ENCODE results near the gene STK39. TPM values are rescaled to one million over a fixed set of nuclear protein-coding genes. Genes with fewer than 3 reads are reported as not detected.

Gene STK39
- total RNA-seq, 2 experiments from 2014 or later, result 7.9 to 9.5 TPM

DNA sequence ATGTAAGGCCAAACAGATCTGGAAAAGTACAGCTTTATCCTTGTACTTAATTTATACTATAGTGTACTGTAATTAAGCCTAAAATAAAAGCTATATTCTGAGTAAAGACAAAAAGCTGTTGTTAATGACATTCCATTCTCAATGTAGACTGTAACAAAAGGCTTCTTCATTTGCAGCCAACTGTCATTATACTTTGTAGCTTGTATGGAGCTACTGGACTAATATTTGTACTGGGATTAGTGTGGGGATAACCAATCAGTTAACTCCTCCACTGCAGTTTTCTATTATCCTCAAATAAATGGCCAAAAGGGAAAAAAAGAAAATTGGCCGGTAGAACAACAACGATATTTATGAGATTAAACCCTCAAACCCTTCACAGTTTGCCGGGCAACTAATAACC is 66.5 kb downstream of the STK39 start:
- CTCF ChIA-PET, result interaction anchor here (0.8 kb wide), 1 partner anchor 8 kb away, joined by 3 read pairs; no protein-coding TSS in a partner anchor
- Histone ChIP-seq H3K9me3 (ENCODE audit: control insufficient read depth in 1 of 2, insufficient read depth in 1 of 2, low read length in 2 of 2) (no peaks in the 10 kb centered on the region), H3K27me3 (ENCODE audit: control insufficient read depth in 1 of 2, insufficient read depth in 2 of 2, low read length in 2 of 2) (no peaks in the 10 kb centered on the region), H3K27ac (ENCODE audit: low read depth in 1 of 2, low read length in 2 of 2) (no peak overlapping the region), H3K36me3 (ENCODE audit: insufficient read depth, low read length) (peaks cover 9% of the 10 kb centered on the region), H3K4me3 (ENCODE audit: low read length) (no peak overlapping the region), H3K4me1 (ENCODE audit: insufficient read depth, low read length) (peaks cover 3% of the 10 kb centered on the region)
- DNase-seq, result no peak
- H3K4me1 Mint-ChIP-seq (ENCODE audit: low read depth), result peaks cover 56% of the 10 kb centered on the region
- TF ChIP-seq, protein P1, sequence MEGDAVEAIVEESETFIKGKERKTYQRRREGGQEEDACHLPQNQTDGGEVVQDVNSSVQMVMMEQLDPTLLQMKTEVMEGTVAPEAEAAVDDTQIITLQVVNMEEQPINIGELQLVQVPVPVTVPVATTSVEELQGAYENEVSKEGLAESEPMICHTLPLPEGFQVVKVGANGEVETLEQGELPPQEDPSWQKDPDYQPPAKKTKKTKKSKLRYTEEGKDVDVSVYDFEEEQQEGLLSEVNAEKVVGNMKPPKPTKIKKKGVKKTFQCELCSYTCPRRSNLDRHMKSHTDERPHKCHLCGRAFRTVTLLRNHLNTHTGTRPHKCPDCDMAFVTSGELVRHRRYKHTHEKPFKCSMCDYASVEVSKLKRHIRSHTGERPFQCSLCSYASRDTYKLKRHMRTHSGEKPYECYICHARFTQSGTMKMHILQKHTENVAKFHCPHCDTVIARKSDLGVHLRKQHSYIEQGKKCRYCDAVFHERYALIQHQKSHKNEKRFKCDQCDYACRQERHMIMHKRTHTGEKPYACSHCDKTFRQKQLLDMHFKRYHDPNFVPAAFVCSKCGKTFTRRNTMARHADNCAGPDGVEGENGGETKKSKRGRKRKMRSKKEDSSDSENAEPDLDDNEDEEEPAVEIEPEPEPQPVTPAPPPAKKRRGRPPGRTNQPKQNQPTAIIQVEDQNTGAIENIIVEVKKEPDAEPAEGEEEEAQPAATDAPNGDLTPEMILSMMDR (IDR thresholded peaks at IDR 0.05), result no peak
- H3K36me3 Mint-ChIP-seq (ENCODE audit: low read depth), result peaks cover 25% of the 10 kb centered on the region
- no peak for ATAC-seq (ENCODE audit: poor library complexity)
- H3K4me3 Mint-ChIP-seq, result no peak overlapping the region
- no peak overlapping the region for H3K27ac Mint-ChIP-seq
- H3K27me3 Mint-ChIP-seq, result no peaks in the 10 kb centered on the region
- intact Hi-C loops (cut with DNase I, micrococcal nuclease), result no loop called here
- H3K9me3 Mint-ChIP-seq, result no peaks in the 10 kb centered on the region
- POLR2A ChIA-PET, result no interaction called here

DNA sequence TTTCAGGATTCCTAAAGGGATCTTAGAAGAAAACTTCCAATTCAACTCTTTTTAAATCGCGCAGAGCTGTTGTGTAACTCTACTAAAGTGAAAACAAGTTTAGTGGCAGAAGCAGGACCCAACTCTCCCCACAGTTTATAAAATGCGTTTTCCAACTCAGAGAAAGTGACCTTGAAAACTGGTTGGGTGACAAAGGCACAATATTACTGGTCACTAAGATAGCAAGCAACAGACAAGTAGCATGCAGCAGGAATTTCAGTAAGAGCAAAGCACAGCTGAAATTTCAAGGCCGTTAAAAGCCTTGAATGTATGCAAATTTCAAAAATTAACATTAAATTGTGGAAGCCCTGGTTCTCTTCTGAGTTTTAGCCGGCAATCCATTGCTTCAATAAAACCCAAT is 66.9 kb downstream of the STK39 start:
- H3K27me3 Mint-ChIP-seq, result no peaks in the 10 kb centered on the region
- H3K4me3 ChIP-seq (ENCODE audit: low read length), result no peak overlapping the region
- H3K4me1 ChIP-seq (ENCODE audit: insufficient read depth, low read length), result peaks cover 3% of the 10 kb centered on the region
- no peak for ATAC-seq (ENCODE audit: poor library complexity)
- CTCF ChIA-PET, result interaction anchor here (0.8 kb wide), 1 partner anchor 9 kb away, joined by 3 read pairs; no protein-coding TSS in a partner anchor
- H3K27ac Mint-ChIP-seq, result no peak overlapping the region
- peaks cover 25% of the 10 kb centered on the region for H3K36me3 Mint-ChIP-seq (ENCODE audit: low read depth)
- TF ChIP-seq, protein P1 (IDR thresholded peaks at IDR 0.05), result no peak
- POLR2A ChIA-PET, result no interaction called here
- H3K4me3 Mint-ChIP-seq, result no peak overlapping the region
- peaks cover 9% of the 10 kb centered on the region for H3K36me3 ChIP-seq (ENCODE audit: insufficient read depth, low read length)
- intact Hi-C loops (cut with DNase I, micrococcal nuclease), result no loop called here
- peaks cover 52% of the 10 kb centered on the region for H3K4me1 Mint-ChIP-seq (ENCODE audit: low read depth)
- no peaks in the 10 kb centered on the region for H3K9me3 Mint-ChIP-seq
- no peak for DNase-seq
- no peaks in the 10 kb centered on the region for H3K27me3 ChIP-seq (ENCODE audit: control insufficient read depth in 1 of 2, insufficient read depth in 2 of 2, low read length in 2 of 2)
- no peaks in the 10 kb centered on the region for H3K9me3 ChIP-seq (ENCODE audit: control insufficient read depth in 1 of 2, insufficient read depth in 1 of 2, low read length in 2 of 2)
- no peak overlapping the region for H3K27ac ChIP-seq (ENCODE audit: low read depth in 1 of 2, low read length in 2 of 2)

DNA sequence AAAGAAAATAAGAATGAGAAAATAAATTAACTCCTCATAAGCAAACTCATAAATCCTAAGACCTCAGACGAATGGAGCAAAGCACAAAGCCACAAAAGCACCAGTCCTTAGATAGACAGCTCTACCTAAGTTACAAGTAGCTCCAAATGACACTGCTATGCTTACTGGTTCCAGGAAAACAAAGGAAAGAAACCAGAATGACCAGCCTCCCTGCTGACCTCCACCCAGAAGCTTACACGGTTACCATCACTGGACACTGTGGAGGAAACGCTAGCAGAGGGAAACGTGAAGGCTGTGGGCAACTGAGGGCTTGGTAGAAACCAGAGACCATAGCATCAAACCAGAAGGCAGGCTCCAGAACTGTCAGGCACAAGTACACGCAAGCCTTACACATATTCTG is 67.8 kb downstream of the STK39 start:
- H3K27me3 Mint-ChIP-seq, result no peaks in the 10 kb centered on the region
- TF ChIP-seq, protein P1 (IDR thresholded peaks at IDR 0.05), result no peak
- peaks cover 50% of the 10 kb centered on the region for H3K4me1 Mint-ChIP-seq (ENCODE audit: low read depth)
- no peak for DNase-seq
- H3K4me3 ChIP-seq (ENCODE audit: low read length), result no peak overlapping the region
- peaks cover 30% of the 10 kb centered on the region for H3K36me3 Mint-ChIP-seq (ENCODE audit: low read depth)
- H3K9me3 Mint-ChIP-seq, result no peaks in the 10 kb centered on the region
- no peak for ATAC-seq (ENCODE audit: poor library complexity)
- POLR2A ChIA-PET, result no interaction called here
- CTCF ChIA-PET, result no interaction called here
- no peaks in the 10 kb centered on the region for H3K27me3 ChIP-seq (ENCODE audit: control insufficient read depth in 1 of 2, insufficient read depth in 2 of 2, low read length in 2 of 2)
- no peaks in the 10 kb centered on the region for H3K9me3 ChIP-seq (ENCODE audit: control insufficient read depth in 1 of 2, insufficient read depth in 1 of 2, low read length in 2 of 2)
- H3K36me3 ChIP-seq (ENCODE audit: insufficient read depth, low read length), result peaks cover 9% of the 10 kb centered on the region
- no peak overlapping the region for H3K27ac ChIP-seq (ENCODE audit: low read depth in 1 of 2, low read length in 2 of 2)
- no peak overlapping the region for H3K4me3 Mint-ChIP-seq
- no peak overlapping the region for H3K27ac Mint-ChIP-seq
- intact Hi-C loops (cut with DNase I, micrococcal nuclease), result no loop called here
- peaks cover 7% of the 10 kb centered on the region for H3K4me1 ChIP-seq (ENCODE audit: insufficient read depth, low read length)
